HG03571 (cell line): ENCODE measurements around the gene USH1G.
"Not testable (repeated sequence)": the region's sequence is repeated elsewhere in the genome, so short reads cannot be mapped to it uniquely, and the experiment has no call there.

Experiments used
- ATAC-seq: cut with Tn5 transposase; IDR thresholded peaks from one replicate; pipeline ENCODE4 v1.9.1; 2021; ENCODE audit not compliant: unreplicated experiment

USH1G gene

DNA sequence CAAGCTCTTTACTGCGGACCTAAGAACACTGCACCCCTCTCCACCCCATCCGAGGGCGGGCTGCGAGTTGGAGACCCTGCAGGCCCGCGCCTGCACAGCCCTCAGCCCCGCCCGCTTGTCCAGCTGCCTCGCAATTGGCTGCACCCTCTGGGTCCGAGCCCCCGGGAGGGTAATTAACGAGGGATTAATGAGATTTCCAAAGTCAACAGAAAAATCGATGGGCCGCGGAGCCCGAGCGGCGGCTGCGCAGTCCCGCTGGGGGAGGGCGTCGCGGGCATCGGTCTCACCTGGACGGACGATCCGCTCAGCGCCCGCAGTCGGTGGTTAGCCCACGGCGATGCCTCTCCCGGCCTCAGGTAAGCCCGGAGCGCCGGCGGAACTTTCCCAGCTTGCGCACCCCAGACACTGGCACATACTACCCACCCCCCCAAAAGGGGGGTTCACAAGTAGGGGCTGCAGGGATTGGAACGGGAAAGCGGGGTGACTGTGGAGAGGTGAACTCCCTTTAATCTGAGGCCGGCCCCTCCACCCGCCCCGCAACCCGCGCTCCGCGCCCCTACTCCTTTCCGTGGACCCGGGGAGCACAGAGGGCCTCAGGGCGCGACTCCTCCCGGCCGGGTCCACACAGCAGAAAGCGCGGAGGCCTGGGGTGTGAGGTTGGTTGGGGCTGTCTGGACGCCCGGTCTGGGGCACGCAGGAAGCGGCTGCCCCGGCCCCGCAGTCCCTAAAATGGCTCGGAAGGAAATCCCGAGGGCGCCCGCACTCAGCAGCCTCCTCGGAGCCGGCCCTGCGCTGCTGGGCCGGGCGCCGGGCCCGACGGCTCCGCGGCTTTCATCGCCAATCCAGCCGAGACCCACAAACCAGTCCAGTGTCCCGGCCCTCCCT is 12.8 kb upstream of the USH1G start, which contains the start of gene OTOP3:
Gene OTOP3 (plus strand): TSS at position 314 of the 885 bp plus-strand sequence. CDS start 24 bp downstream, at position 338.
- ATAC-seq, result no peak

DNA sequence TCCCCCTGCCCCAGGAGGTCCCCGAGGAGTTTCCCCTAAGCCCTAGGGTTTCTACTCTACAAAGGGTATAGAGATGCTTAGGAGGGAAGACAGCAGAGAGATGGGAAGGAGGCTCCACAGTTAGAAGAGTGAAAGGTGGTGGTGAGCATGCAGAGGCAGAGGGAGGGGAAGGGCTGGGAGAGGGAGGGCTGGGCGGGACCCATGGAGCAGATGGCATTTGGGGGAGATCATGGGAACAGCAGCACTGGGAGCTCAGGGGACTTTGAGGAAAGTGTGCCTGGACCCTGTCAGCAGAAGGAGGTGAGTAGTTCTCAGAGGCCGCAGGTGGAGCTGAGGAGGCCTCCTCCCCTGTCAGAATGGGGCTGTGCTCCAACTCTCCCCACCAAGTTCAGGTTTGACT is 12.0 kb upstream of the USH1G start:
- ATAC-seq, result no peak

DNA sequence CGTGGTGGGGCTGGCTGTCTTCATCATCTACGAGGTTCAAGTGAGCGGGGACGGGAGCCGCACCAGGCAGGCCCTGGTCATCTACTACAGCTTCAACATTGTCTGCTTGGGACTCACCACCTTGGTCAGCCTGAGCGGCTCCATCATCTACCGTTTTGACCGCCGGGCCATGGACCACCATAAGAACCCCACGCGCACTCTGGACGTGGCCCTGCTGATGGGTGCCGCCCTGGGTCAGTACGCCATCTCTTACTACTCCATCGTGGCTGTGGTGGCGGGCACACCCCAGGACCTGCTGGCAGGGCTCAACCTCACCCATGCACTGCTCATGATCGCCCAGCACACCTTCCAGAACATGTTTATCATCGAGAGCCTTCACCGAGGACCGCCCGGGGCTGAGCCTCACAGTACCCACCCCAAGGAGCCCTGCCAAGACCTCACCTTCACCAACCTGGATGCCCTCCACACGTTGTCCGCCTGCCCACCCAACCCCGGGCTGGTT is 7.5 kb upstream of the USH1G start:
- ATAC-seq, result no peak

DNA sequence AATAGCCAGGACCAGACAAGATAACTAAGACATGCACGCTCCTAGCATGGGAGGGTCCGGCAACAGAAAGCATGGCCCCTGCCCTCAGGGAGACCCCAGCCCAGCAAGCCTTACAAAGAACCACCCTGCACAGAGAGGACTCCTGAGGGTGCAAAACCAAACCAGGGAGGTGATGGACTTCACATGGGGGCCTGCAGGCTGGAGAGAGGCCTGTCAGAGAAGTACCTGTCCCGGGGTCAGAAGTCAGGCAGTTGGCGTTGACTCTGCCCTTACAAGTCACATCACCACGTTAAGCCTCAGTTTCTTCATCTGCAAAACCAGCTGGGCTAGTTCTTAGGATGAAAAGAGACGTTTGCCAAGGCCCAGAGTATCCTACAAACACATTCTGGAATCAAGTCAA is 5.7 kb upstream of the USH1G start:
- ATAC-seq, result no peak

DNA sequence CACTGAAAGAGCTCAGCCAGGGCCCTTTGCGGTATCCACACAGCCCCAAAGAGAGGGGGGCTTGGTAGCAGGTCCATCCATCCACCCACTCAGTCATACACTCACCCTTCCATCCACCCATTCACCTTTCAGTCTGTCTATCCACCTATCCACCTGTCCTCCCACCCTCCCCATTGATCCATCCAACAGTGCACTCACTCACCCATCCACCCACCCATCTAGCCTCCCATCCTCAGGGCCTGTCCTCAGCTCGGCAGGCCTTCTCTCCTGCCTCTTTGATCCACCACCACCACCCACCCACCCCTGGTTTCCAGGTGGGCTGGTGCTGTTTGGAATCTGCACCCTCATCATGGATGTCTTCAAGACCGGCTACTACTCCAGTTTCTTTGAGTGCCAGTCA is 2.2 kb upstream of the USH1G start:
- no peak for ATAC-seq

DNA sequence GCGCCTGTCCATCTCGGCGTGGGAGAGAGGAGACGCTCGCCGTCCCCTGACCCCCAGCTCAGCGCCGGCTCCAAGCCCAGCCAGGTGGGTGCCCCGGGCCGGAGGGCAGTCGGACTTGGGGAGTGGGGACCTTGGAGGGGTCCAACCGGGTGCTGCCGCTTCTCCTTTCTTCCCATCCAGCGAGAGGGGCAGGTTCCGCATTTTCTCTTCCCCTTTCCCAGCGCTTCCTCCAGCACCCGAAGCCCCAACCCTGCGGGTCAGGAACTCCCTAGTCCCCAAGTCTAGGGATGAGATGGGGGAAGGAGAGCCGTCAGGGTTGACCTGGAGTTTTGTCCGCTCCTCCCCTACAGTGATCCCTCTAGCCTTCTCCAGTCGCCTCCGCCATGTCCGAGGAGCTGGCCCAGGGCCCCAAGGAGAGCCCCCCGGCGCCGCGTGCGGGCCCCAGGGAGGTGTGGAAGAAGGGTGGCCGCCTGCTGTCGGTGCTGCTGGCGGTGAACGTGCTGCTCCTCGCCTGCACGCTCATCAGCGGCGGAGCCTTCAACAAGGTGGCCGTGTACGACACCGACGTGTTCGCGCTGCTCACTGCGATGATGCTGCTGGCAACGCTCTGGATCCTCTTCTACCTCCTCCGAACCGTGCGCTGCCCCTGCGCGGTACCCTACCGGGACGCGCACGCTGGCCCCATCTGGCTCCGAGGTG is 1.3 kb upstream of the USH1G start, which contains the start of gene OTOP2:
Gene OTOP2 (plus strand): TSS at position 24 of the 699 bp plus-strand sequence. CDS start 360 bp downstream, at position 384.
- ATAC-seq, result no peak

DNA sequence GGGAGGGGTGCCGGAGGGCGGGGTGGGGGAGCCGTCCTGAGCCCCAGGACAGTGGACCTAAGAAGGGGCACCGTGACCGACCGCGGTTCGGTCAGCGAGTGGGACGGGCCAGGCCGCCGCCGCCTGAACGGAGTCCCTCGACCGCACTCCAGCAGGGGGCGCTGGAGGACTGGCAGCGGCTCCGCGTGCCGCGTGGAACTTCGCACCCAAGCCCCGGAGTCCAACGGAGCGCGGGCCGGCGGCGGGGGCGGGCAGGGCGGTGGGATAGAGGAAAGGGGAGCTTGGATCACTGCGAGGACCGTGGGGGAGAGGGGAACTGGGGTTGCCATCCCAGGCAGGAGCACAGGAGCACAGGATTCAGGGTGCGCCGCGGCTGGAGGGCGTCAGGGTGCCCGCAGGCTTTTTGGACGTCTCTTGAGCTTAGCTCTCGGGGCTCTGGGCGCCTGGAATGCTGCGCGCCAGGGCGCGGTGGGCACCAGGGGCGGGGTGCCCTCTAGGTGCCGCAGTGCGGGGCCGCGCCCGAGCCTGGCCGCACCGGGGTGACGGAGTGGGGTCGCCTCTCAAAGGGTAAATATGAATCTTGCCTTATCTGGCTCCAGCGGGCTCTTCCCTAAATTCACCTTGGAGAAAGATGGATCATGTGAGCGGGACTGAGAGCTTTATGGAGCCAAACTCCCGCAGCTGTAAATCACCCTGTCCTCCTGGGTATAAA is 639 bp upstream of the USH1G start:
- ATAC-seq, result no peak

DNA sequence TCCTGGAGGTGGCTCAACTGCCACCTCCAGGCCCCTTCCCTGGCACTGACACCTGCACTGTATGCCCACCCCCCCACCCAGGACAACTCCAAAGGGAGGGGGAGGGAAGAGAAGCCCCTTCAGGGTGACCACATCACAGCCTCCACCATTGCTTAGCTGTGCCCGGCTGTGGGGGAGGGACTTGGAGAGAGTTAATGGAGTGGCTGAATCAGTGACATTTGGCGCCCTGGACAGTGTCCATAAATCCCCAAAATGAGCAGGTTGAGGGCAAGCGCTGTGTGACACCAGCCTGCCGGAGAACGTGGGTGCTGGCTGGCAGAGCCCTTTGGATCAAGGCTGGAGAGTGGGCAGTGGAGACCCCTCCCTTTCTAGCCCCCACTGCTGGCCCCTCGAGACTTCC is 883 bp downstream of the USH1G start:
- ATAC-seq, result no peak

DNA sequence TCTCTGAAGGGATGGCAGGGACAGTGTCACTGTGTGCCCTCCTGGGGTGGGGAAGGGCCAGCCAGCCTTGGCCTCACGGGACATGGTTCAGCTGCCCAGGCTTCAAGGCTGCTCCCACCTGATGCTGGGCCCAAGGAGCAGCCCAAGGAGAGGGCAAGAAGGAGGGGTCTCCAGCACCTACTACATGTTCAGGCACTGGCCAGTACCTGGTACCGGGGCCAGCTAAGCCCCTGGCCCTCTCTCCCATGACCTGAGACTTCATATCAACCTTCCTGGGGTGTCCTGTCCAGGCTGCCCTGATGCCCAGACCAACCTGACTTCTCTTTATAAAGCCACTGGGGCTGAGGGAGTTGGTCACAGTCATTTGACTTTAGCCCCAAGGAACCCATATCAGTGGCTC is 1.3 kb downstream of the USH1G start:
- ATAC-seq, result no peak

DNA sequence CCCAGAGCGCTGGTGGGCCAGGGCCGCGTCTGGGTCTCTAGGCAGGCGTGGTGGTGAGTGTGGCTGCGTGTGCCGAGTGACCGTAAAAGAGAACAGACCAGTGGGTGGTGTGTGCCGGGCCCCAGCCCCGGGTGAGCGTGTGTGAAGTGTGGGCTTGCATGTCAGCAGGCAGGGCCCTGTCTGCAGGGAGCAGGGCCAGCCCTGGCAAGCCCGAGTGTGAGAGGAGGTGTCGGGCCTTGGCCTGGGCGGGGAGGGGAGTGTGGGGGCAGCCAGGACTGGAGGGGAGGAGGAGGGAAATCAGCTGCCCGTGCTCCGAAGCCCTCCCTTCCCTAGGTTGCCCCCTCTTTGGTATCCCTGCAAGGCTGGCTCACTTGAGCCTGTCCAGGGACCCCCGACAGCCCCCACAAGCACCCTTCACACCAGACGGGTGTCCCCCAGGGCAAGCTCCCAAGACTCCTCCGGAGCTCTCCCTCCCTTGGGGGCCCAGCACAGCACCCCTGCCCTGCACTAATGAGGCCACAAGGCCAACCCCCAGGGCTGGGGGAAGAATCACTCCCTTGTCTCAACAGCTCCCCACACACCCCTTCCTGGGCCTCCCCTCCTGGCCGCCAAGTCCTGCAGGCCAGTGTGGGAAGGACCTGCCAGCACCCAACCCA is 1.9 kb downstream of the USH1G start:
- ATAC-seq, result no peak

DNA sequence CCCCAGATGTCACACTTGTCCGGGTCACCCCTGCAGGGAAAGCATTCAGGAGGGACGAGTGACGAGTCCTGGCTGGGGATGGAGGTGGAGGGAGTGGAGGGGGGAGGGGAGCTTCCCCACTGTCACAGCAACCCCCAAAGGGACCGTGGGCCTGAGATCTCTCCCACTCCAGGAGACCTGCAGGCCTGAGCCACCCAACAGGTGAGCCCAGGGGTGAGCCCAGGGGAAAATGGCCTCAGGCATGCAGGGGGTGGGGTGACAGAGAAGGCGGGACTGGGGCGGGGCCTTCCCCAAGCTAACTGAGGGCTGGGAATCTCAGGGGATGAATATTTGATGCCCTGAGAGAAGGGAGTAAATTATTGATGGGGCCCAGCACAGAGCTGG is 2.4 kb downstream of the USH1G start:
- no peak for ATAC-seq

DNA sequence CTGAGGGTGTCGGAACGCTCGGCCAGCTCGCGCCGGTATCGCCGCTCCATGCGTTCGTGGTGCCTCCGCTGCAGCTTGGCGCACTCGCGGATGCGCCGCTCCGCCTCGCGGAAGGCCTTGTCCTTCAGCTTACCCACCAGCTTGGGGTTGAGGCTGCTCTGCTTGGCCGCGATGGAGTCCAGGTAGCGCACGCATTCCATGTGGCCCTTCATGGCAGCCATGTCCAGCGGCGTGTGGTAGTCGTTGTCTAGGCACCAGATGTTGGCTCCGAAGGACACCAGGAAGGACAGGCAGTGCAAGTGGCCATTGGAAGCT is 2.8 kb downstream of the USH1G start:
- no peak for ATAC-seq

DNA sequence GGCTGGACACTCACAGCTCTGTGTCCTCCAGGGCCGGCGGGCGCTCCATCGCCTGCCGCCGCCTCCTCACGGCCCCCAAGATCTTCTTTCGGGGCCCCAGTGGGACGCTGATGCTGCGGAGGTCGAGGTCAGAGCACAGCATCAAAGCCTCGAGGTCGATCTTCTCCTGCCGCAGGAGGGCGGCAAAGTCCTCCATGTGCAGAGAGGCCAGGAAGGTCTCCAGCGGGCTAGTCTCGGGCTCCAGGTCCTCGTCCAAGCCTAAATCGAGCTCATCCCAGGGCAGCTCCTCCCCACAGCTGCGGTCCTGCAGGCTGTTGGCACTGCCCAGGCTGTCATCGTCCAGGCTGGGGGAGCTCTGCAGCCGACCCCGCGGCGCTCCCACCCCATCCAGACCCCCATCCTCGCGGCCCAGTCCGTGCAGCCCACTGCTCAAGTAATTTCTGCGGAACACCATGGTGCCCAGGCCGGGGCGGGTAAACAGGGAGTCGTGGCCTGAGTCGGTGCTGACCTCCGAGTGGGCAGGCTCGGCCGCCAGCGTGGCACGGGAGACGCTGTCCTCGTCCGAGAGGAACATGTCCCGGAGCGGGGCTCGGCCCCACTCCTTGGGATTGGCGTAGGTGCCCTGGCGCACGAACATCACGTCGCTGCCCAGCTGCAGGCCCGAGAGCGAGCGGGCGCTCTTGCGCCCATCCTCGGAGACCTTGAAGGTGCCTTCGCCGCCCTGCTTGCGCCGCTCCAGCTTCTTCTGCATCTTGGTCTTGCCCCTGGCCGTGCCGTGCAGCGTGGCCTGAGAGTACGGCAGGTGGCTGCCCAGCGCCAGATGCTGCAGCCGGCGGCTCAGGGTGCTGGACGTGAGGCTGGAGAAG is 3.4 kb downstream of the USH1G start:
- ATAC-seq, result no peak

DNA sequence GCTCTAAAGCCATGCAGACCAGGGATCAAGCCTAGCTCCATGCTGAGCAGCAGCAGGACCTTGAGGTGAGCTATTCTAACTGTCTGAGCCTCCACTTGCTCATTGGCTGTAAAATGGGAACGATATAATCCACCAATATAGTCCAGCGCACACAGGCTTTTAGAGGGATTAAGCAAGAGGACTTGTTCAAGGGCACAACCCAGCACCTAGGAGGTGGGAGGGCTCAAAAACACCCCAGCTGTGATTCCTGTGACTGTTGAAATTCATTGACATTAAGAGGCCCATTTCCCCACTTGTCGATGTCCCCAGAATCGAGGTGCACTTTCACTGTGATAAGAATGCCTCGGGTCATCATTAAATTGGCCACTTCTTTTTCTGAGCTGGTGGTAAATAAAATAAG is 4.1 kb downstream of the USH1G start:
- no peak for ATAC-seq

DNA sequence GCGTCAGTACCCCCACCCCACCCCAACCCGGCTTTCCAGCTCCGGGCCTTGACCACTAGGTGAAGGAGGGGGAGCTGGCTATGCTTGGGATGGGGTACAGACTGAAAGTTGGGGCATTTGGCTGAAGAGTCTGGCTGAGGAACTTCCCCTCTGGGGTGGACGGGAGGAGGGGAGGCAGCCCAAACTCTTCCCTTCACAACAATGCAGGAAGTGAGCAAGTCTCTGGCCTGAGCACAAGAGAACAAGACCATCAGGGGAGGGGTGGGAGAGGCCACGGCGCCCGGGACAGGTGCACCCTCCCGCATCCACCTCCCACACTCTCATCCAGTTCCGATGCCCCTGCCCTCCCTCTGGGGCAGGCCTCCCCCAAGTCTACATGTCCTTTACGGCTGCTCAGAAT is 5.6 kb downstream of the USH1G start:
- no peak for ATAC-seq

DNA sequence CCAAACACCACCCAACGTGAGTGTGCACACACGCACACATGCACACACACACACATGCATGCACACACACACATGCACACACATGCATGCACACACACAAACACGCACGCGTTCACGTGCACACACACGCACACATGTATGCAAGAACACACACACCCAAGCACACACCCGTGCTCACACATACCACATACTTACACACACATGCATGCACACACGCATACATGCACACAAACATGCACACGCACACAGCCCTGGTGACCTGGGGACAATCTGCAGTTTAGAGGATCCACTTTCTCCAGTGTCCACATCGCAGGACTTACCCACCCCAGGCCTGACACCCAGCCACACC is 6.2 kb downstream of the USH1G start:
- ATAC-seq, result no peak

DNA sequence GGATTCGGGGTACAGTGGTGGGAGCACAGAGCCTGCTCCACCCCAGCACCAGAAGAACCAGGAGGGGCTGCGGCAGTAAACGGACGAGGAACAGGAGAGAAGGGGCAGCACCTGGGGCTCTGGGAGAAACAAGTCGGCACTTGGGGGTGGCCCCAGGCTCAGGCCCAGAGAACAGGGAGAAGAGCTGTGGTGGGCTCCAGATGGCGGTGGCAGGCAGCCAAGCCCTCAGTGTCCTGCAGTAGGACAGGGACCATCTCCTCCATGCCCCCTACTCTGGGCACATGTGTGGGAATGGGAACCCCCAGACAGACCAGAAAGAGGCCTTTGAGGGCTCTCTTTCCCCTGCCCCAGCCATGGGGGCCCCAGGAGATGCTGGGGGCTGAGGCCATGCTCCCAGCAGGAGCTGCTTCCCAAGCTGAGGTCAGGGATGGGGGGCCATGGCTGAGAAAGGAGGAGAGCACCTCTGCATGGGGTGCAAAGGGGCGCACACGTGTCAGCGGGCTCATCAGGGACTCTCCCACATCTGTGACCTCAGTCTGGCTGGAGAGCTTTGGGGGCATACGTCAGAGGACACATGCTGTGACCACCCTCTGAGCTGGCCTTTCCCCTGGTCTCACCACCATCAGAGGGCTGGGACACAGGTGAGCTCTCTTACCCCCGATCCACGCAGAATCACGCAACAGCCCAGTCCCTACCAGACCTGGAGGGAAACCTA is 6.8 kb downstream of the USH1G start:
- ATAC-seq, result no peak

DNA sequence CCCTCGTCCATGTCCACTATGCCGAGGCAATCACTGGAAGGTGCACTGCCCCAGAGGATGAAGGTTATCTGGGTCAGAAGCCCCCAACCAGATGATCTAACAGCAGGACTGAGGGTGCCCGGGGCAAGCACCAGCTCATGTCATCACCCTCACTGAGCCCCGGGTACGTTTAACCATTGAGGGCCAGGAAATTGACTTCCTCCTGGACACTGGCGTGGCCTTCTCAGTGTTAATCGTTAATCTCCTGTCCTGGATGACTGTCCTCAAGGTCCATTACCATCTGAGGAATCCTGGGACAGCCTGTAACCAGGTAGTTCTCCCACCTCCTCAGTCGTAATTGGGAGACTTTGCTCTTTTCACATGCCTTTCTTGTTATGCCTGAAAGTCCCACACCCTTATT is 11.6 kb downstream of the USH1G start:
- ATAC-seq, result not testable (repeated sequence)

DNA sequence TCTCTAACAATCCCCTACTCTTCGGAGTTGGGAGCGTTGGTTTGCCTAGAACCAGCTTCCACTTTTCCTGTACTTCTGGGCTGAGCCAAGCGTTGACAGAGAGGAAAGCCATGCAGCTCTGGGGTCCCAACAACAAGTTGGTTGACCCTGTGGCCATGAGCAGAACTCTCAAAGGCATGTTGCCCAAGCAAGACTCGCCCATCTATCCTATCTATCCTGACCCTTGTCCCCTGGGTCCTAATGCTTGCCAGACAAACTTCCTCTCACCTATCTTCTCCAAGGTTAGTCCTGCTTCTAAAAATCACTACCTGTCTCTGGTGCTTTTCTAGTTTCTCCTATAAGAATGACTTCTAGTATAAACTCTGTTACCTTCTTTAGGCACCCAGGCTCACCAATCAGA is 14.0 kb downstream of the USH1G start:
- not testable (repeated sequence) for ATAC-seq

DNA sequence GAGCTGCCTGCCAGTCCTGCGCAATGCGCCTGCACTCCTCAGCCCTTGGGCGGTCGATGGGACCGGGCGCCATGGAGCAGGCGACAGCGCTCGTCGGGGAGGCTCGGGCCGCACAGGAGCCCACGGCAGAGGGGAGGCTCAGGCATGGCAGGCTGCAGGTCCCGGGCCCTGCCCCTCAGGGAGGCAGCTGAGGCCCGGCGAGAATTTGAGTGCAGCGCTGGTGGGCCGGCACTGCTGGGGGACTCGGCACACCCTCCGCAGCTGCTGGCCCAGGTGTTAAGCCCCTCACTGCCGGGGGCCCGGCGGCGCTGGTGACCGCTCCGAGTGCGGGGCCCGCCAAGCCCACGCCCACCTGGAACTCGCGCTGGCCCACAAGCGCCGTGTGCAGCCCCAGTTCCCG is 16.0 kb downstream of the USH1G start:
- ATAC-seq, result no peak
